T-cell (primary cell): ENCODE data around the gene CASK. TPM values are rescaled to one million over a fixed set of nuclear protein-coding genes. Genes with fewer than 3 reads are reported as not detected.

ENCODE experiments used
- ATAC-seq, 4 experiments: fragments of 200-7000 bp in 3 of 4; fragments of 150-1000 bp in 1 of 4; cut with Tn5 transposase; replicated peaks in 1 of 4; 1 replicate in 3 of 4; 2 replicates in 1 of 4; pipeline ENCODE4 v1.10.0; 2021; ENCODE audit warnings: moderate library complexity in 3 of 4, mild to moderate bottlenecking in 2 of 4, moderate number of reproducible peaks in 1 of 4
- CTCF ChIA-PET, 2 donors: fragments of 300-600 bp; sonication (Branson Sonifier 250); formaldehyde crosslinking; loops; one replicate each; lab custom pipeline; 2022; ENCODE audit warnings: antibody characterized with exemption in 2 of 2; lab: Charles Lee
- POLR2A ChIA-PET, 2 donors: fragments of 300-600 bp; sonication (Branson Sonifier 250); formaldehyde crosslinking; loops; one replicate each; lab custom pipeline; 2022; ENCODE audit warnings: antibody characterized with exemption in 2 of 2; lab: Charles Lee
- DNase-seq, 35 experiments: peaks; one replicate each; pipeline versions ENCODE4 v3.0.0 to v3.0.0-alpha.2; 2013 to 2023
- H3K27ac ChIP-seq: one replicate; pipeline ENCODE4 v1.5.1; 2013; ENCODE audit warnings: low read length
- H3K27me3 ChIP-seq, 2 experiments: replicated peaks in 1 of 2; 1 replicate in 1 of 2; 2 replicates in 1 of 2; pipeline versions ENCODE4 v1.6.1 to v1.7.0; 2013; ENCODE audit warnings: low read length in 1 of 2, mixed read lengths in 1 of 2; ENCODE audit not compliant: control insufficient read depth in 2 of 2, insufficient read depth in 2 of 2; ENCODE audit errors: extremely low read depth in 1 of 2
- H3K36me3 ChIP-seq, 2 donors: 1 replicate in 1 of 2; 2 replicates in 1 of 2; pipeline versions ENCODE4 v1.6.1 to v1.7.0; 2013; ENCODE audit warnings: low read length in 1 of 2; ENCODE audit not compliant: control insufficient read depth in 2 of 2, insufficient read depth in 1 of 2; ENCODE audit errors: extremely low read depth in 1 of 2
- H3K4me1 ChIP-seq, 2 experiments: 1 replicate in 1 of 2; 2 replicates in 1 of 2; pipeline versions ENCODE4 v1.6.1 to v1.7.0; 2013; ENCODE audit warnings: low read length in 2 of 2, mixed read lengths in 1 of 2; ENCODE audit not compliant: insufficient read depth in 2 of 2, control insufficient read depth in 1 of 2; ENCODE audit errors: extremely low read depth in 1 of 2
- H3K4me3 ChIP-seq, 2 donors: 1 replicate in 1 of 2; 2 replicates in 1 of 2; pipeline versions ENCODE4 v1.5.1 to v1.7.0; 2013; ENCODE audit warnings: mild to moderate bottlenecking in 2 of 2, low read length in 1 of 2, moderate library complexity in 1 of 2; ENCODE audit not compliant: control insufficient read depth in 1 of 2; ENCODE audit errors: extremely low read depth in 1 of 2
- H3K9me3 ChIP-seq: 2 replicates; pipeline ENCODE4 v1.7.0; 2013
- H3K27ac Mint-ChIP-seq, 2 donors: one replicate each; pipeline ENCODE4 v1.8.0; 2020 to 2021; ENCODE audit warnings: mild to moderate bottlenecking in 2 of 2, mixed read lengths in 2 of 2
- H3K27me3 Mint-ChIP-seq, 2 donors: one replicate each; pipeline ENCODE4 v1.8.0; 2021 to 2022; ENCODE audit warnings: mixed read lengths in 2 of 2
- H3K36me3 Mint-ChIP-seq: one replicate; pipeline ENCODE4 v1.8.0; 2021; ENCODE audit warnings: mixed read lengths
- H3K4me1 Mint-ChIP-seq, 3 donors: one replicate each; pipeline ENCODE4 v1.8.0; 2020 to 2022; ENCODE audit warnings: mixed read lengths in 3 of 3, mild to moderate bottlenecking in 1 of 3
- H3K4me3 Mint-ChIP-seq, 3 donors: one replicate each; pipeline ENCODE4 v1.8.0; 2020 to 2022; ENCODE audit warnings: mild to moderate bottlenecking in 3 of 3, mixed read lengths in 3 of 3, moderate library complexity in 3 of 3
- H3K9me3 Mint-ChIP-seq, 3 donors: one replicate each; pipeline ENCODE4 v1.8.0; 2020 to 2022; ENCODE audit warnings: mixed read lengths in 3 of 3
- WGBS: methylation state at CpG from one replicate; pipeline ENCODE4 v1.1.5; 2013; ENCODE audit warnings: missing lambda C conversion rate; ENCODE audit not compliant: insufficient coverage; 5-methylcytosine and 5-hydroxymethylcytosine counted together
- total RNA-seq, 35 experiments: library from RNA in 6 of 35; stranded (reverse) in 6 of 35; fragments of 120-200 nt in 1 of 35; gene quantifications; one replicate each; pipeline versions ENCODE4 v1.2.1 to v1.2.4 and lab custom pipeline; 2013 to 2026

The CASK gene
- total RNA-seq, 5 donors from 2014 or later (not counting 1 experiment from before 2014, with no cell fraction given), result 52.6 to 81.6 (median 67.5) TPM

DNA sequence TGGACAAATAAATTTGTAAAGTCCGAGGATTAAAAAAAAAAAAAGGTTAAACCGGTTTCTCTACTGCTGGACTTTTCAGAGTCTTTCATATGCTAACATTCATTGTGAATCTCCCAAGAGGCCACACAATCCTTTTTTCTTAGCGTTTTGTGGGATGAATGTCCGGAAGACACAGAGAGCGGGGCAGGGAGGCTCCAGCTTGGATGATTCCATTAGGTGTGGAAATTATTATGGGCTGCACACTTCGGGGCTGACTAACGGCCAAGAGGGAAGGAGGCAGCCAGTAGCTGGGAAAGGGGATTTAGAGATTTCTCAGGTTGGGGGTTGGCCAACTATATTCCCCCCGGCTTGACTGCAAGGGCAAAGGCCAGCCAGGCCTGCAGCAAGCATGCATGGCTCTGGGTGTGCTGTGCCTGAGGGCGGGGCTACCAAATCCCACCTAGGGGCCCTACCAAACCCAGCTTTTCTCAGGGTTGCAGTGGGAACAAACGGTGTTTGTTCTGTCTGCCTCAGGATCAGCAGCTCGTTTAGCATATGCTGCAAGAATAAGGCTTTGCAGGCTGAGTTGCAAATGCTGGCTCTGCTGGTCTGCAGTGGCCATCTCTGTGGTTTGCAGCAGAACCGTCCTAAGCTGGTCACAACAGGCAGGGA, 447.6 kb downstream of the CASK start:
- no peaks in the 10 kb centered on the region for H3K9me3 Mint-ChIP-seq
- no peaks in the 10 kb centered on the region for H3K36me3 ChIP-seq
- H3K4me1 ChIP-seq, result no peaks in the 10 kb centered on the region
- ChIA-PET CTCF (no interaction called here), POLR2A (interaction anchor here in 1 of 2 donors (0.6 kb wide), 1 partner anchor 107 kb away, joined by 3 read pairs; no protein-coding TSS in a partner anchor)
- ATAC-seq, result no peak
- no peaks in the 10 kb centered on the region for H3K27me3 Mint-ChIP-seq
- no peak for DNase-seq
- no peaks in the 10 kb centered on the region for H3K4me1 Mint-ChIP-seq
- no peaks in the 10 kb centered on the region for H3K27me3 ChIP-seq
- 67% methylated on average over 4 of the region's 12 CpGs for WGBS
- no peaks in the 10 kb centered on the region for H3K9me3 ChIP-seq
- no peak overlapping the region for H3K4me3 Mint-ChIP-seq
- H3K27ac Mint-ChIP-seq, result no peak overlapping the region
- H3K4me3 ChIP-seq, result no peak overlapping the region
- H3K27ac ChIP-seq, result no peak overlapping the region
- no peaks in the 10 kb centered on the region for H3K36me3 Mint-ChIP-seq

DNA sequence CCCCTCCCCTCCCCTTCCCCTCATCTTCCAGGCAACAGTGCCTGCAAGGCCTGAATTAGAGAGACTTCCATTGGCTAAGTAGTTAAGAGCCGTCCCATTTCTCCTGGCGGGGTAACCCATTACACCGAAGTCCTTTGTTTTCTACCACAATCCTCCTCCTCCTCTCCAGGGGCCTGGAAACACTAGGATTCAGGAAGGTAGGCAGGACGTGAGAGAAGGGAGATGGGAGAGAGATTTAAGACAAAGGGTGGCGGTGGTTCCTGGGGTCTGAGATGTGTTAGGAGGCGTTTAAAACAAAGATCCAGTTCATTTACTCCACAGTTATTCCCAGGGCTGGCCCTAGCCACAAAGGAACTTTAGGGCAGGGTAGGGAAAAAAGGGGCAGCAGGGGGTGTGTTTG, 448.2 kb downstream of the CASK start:
- no peaks in the 10 kb centered on the region for H3K4me1 ChIP-seq
- H3K4me3 ChIP-seq, result no peak overlapping the region
- Mint-ChIP-seq H3K9me3 (no peaks in the 10 kb centered on the region), H3K4me3 (no peak overlapping the region), H3K4me1 (no peaks in the 10 kb centered on the region), H3K27me3 (no peaks in the 10 kb centered on the region), H3K27ac (no peak overlapping the region), H3K36me3 (no peaks in the 10 kb centered on the region)
- H3K27me3 ChIP-seq, result no peaks in the 10 kb centered on the region
- DNase-seq (no peak), ATAC-seq (no peak)
- POLR2A ChIA-PET, result no interaction called here
- no peak overlapping the region for H3K27ac ChIP-seq
- no peaks in the 10 kb centered on the region for H3K36me3 ChIP-seq
- no peaks in the 10 kb centered on the region for H3K9me3 ChIP-seq
- no CpG with 5 or more reads among the region's 6 CpGs for WGBS
- CTCF ChIA-PET, result no interaction called here

DNA sequence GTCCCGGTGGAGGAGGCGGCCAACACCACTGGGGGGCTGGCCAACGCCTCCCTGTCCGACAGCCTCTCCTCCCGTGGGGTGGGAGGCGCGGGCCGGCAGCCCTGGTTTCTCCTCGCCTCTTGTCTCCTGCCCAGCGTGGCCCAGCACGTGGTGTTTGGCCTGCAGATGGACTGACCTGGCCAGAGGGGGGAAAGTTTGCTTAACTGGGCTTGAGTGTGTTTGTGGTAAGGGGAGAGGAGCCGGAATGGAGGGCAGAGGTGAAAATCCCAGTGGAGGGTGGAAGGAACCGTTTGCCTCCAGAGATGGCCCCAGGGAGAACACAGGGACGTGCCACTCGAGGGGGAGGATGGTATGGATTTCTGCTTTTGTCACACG, 448.6 kb downstream of the CASK start:
- H3K4me3 Mint-ChIP-seq, result no peak overlapping the region
- Histone ChIP-seq H3K27ac (no peak overlapping the region), H3K4me1 (no peaks in the 10 kb centered on the region), H3K36me3 (no peaks in the 10 kb centered on the region), H3K9me3 (no peaks in the 10 kb centered on the region), H3K27me3 (no peaks in the 10 kb centered on the region), H3K4me3 (no peak overlapping the region)
- CTCF ChIA-PET, result no interaction called here
- DNase-seq (no peak), ATAC-seq (no peak)
- H3K4me1 Mint-ChIP-seq, result no peaks in the 10 kb centered on the region
- no peaks in the 10 kb centered on the region for H3K9me3 Mint-ChIP-seq
- H3K36me3 Mint-ChIP-seq, result no peaks in the 10 kb centered on the region
- no peaks in the 10 kb centered on the region for H3K27me3 Mint-ChIP-seq
- no peak overlapping the region for H3K27ac Mint-ChIP-seq
- POLR2A ChIA-PET, result no interaction called here
- 95% methylated on average over 4 of the region's 16 CpGs for WGBS

DNA sequence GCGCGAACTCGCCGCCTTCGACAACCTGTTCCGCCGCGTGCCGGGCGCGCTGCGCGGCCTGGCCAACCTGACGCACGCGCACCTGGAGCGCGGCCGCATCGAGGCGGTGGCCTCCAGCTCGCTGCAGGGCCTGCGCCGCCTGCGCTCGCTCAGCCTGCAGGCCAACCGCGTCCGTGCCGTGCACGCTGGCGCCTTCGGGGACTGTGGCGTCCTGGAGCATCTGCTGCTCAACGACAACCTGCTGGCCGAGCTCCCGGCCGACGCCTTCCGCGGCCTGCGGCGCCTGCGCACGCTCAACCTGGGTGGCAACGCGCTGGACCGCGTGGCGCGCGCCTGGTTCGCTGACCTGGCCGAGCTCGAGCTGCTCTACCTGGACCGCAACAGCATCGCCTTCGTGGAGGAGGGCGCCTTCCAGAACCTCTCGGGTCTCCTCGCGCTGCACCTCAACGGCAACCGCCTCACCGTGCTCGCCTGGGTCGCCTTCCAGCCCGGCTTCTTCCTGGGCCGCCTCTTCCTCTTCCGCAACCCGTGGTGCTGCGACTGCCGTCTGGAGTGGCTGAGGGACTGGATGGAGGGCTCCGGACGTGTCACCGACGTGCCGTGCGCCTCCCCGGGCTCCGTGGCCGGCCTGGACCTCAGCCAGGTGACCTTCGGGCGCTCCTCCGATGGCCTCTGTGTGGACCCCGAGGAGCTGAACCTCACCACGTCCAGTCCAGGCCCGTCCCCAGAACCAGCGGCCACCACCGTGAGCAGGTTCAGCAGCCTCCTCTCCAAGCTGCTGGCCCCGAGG, 449.2 kb downstream of the CASK start:
- ChIA-PET CTCF (no interaction called here), POLR2A (no interaction called here)
- no peaks in the 10 kb centered on the region for H3K9me3 ChIP-seq
- Mint-ChIP-seq H3K36me3 (no peaks in the 10 kb centered on the region), H3K4me3 (no peak overlapping the region), H3K9me3 (no peaks in the 10 kb centered on the region), H3K27ac (no peak overlapping the region), H3K27me3 (peaks cover 0 to 2% of the 10 kb centered on the region in 2 donors), H3K4me1 (no peaks in the 10 kb centered on the region)
- 97% methylated on average over 65 of the region's 91 CpGs for WGBS
- ATAC-seq, result no peak
- H3K4me3 ChIP-seq, result no peak overlapping the region
- no peaks in the 10 kb centered on the region for H3K4me1 ChIP-seq
- H3K27ac ChIP-seq, result no peak overlapping the region
- H3K36me3 ChIP-seq, result no peaks in the 10 kb centered on the region
- H3K27me3 ChIP-seq, result no peaks in the 10 kb centered on the region
- no peak for DNase-seq

DNA sequence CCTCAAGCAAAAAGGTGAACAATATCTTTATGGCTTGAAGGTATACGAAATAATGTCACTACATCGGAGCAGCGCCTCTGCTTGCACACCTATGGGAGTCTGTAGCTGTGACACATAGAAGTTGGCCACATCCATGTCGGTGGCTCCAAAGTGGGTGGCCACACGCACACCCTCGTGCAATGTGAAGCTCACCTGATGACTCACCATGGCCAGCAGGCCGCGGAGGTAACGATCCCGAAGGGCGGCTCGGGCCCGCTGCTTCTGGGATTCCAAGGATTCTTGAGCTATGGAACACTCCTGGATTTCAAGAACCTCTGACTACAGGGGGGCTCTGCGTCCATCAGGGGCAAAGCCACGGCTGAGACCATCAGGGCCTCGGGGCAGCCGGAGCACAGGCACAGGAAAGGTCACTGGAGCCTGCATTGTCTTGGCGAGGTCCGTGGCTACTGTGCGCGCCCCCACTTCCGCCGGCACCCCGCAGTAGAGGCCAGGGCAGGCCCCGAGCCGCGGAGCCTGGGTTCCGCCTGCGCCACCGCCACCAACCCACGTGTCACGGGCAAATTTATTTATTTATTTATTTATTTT, 451.0 kb downstream of the CASK start:
- POLR2A ChIA-PET, result no interaction called here

DNA sequence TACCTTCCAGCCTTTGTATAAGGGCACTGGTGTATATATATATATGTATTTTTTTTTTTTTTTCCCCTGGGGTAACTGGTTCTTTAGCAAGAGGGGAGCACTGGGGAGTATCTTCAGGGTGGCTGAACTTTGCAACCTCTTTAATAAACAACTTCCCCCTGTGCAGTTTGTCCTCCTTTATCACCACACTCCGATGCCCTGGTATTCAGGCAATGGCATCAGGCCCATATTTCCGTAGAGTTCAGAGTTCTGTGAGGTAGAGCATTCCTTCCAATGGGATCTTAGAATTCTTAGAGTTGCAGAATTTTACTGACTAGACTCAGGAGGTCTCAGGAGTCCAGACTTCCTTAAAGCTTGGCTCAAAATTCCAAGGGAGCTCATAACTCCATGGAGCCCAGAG, 451.6 kb downstream of the CASK start:
- H3K27ac ChIP-seq, result no peak overlapping the region
- WGBS, result no CpG with 5 or more reads among the region's 2 CpGs
- no peak for ATAC-seq

More for the DNA sequence above, 451.0 kb downstream of the CASK start:
- Mint-ChIP-seq H3K27ac (no peak overlapping the region), H3K4me1 (no peaks in the 10 kb centered on the region), H3K9me3 (no peaks in the 10 kb centered on the region), H3K4me3 (no peak overlapping the region), H3K36me3 (no peaks in the 10 kb centered on the region), H3K27me3 (peaks cover 0 to 7% of the 10 kb centered on the region in 2 donors)
- Histone ChIP-seq H3K4me1 (no peaks in the 10 kb centered on the region), H3K36me3 (no peaks in the 10 kb centered on the region), H3K27ac (no peak overlapping the region), H3K9me3 (no peaks in the 10 kb centered on the region), H3K27me3 (no peaks in the 10 kb centered on the region), H3K4me3 (no peak overlapping the region)
- no peak for DNase-seq
- CTCF ChIA-PET, result no interaction called here
- no peak for ATAC-seq
- 96% methylated on average over 20 of the region's 32 CpGs for WGBS

More for the DNA sequence above, 451.6 kb downstream of the CASK start:
- no peak overlapping the region for H3K4me3 Mint-ChIP-seq
- no peaks in the 10 kb centered on the region for H3K36me3 Mint-ChIP-seq
- no peaks in the 10 kb centered on the region for H3K27me3 ChIP-seq
- no peaks in the 10 kb centered on the region for H3K4me1 Mint-ChIP-seq
- peaks cover 0 to 7% of the 10 kb centered on the region in 2 donors for H3K27me3 Mint-ChIP-seq
- DNase-seq, result no peak
- no peak overlapping the region for H3K4me3 ChIP-seq
- no peak overlapping the region for H3K27ac Mint-ChIP-seq
- POLR2A ChIA-PET, result no interaction called here
- no peaks in the 10 kb centered on the region for H3K4me1 ChIP-seq
- no peaks in the 10 kb centered on the region for H3K36me3 ChIP-seq
- H3K9me3 Mint-ChIP-seq, result no peaks in the 10 kb centered on the region
- no peaks in the 10 kb centered on the region for H3K9me3 ChIP-seq
- CTCF ChIA-PET, result no interaction called here
